ENCODE results near the gene THOC5. TPM values are rescaled to one million over a fixed set of nuclear protein-coding genes. Genes with fewer than 3 reads are reported as not detected.

The THOC5 gene
- total and polyA plus RNA-seq, 2 experiments from 2014 or later: 24.6 to 53.4 TPM

GRCh38 chr22:29520851-29521250, 32.7 kb downstream of the THOC5 start:
- Mint-ChIP-seq H3K4me1 (no peaks in the 10 kb centered on the region), H3K9me3 (no peaks in the 10 kb centered on the region), H3K36me3 (ENCODE audit: low read depth) (peaks cover 81% of the 10 kb centered on the region), H3K4me3 (no peak overlapping the region), H3K27ac (peak overlapping the region; percentile 94), H3K27me3 (ENCODE audit: insufficient read depth, low read depth, poor library complexity) (peaks cover 2% of the 10 kb centered on the region)
- Histone ChIP-seq H3F3A (replicated peaks; ENCODE audit: low read depth) (no peaks in the 10 kb centered on the region), H3K4me3 (no peak overlapping the region), H3K36me3 (ENCODE audit: insufficient read depth) (peaks cover 56% of the 10 kb centered on the region), H3K4me2 (no peak overlapping the region), H2AFZ (no peak overlapping the region), H3K79me2 (replicated peaks; ENCODE audit: insufficient read depth) (no peaks in the 10 kb centered on the region), H3K4me1 (ENCODE audit: insufficient read depth) (no peaks in the 10 kb centered on the region), H3K9me2 (ENCODE audit: insufficient read depth) (no peaks in the 10 kb centered on the region), H3K27me3 (ENCODE audit: insufficient read depth) (no peaks in the 10 kb centered on the region), H4K20me1 (replicated peaks; ENCODE audit: insufficient read depth) (peaks cover 3% of the 10 kb centered on the region; the same call in 1 of the 2 replicates), H3K27ac (ENCODE audit: low read depth) (0 out of 2 replicates have a peak overlapping the region, but pooled peaks have one; percentile 50)
- DNase-seq (ENCODE audit: low spot score) (no peak), ATAC-seq (no peak)
- TF ChIP-seq POLR2AphosphoS5 (IDR thresholded peaks at IDR 0.05; ENCODE audit: low read depth) (no peak), CTCF (conservative IDR thresholded peaks at IDR 0.05; ENCODE audit: low read depth in 2 of 2) (no peak), STAT1 (IDR thresholded peaks at IDR 0.05; ENCODE audit: unreplicated experiment) (no peak), EZH2phosphoT487 (IDR thresholded peaks at IDR 0.05; ENCODE audit: unreplicated experiment) (no peak), EZH2 (IDR thresholded peaks at IDR 0.05; ENCODE audit: low read depth, unreplicated experiment) (no peak), ETS1 (IDR thresholded peaks at IDR 0.05) (no peak), CREB1 (CRISPR knock-in tag; IDR thresholded peaks at IDR 0.05; ENCODE audit: low read depth) (no peak), ZNF114 (CRISPR knock-in tag; IDR thresholded peaks at IDR 0.05) (no peak), JUNB (IDR thresholded peaks at IDR 0.05; ENCODE audit: unreplicated experiment) (no peak), ZNF331 (CRISPR knock-in tag; IDR thresholded peaks at IDR 0.05; ENCODE audit: low read depth) (no peak), NANOG (IDR thresholded peaks at IDR 0.05; ENCODE audit: borderline replicate concordance) (no peak)
- TF ChIP-seq, protein P1, sequence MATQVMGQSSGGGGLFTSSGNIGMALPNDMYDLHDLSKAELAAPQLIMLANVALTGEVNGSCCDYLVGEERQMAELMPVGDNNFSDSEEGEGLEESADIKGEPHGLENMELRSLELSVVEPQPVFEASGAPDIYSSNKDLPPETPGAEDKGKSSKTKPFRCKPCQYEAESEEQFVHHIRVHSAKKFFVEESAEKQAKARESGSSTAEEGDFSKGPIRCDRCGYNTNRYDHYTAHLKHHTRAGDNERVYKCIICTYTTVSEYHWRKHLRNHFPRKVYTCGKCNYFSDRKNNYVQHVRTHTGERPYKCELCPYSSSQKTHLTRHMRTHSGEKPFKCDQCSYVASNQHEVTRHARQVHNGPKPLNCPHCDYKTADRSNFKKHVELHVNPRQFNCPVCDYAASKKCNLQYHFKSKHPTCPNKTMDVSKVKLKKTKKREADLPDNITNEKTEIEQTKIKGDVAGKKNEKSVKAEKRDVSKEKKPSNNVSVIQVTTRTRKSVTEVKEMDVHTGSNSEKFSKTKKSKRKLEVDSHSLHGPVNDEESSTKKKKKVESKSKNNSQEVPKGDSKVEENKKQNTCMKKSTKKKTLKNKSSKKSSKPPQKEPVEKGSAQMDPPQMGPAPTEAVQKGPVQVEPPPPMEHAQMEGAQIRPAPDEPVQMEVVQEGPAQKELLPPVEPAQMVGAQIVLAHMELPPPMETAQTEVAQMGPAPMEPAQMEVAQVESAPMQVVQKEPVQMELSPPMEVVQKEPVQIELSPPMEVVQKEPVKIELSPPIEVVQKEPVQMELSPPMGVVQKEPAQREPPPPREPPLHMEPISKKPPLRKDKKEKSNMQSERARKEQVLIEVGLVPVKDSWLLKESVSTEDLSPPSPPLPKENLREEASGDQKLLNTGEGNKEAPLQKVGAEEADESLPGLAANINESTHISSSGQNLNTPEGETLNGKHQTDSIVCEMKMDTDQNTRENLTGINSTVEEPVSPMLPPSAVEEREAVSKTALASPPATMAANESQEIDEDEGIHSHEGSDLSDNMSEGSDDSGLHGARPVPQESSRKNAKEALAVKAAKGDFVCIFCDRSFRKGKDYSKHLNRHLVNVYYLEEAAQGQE (IDR thresholded peaks at IDR 0.05; ENCODE audit: unreplicated experiment): no peak
- TF ChIP-seq, protein P2, sequence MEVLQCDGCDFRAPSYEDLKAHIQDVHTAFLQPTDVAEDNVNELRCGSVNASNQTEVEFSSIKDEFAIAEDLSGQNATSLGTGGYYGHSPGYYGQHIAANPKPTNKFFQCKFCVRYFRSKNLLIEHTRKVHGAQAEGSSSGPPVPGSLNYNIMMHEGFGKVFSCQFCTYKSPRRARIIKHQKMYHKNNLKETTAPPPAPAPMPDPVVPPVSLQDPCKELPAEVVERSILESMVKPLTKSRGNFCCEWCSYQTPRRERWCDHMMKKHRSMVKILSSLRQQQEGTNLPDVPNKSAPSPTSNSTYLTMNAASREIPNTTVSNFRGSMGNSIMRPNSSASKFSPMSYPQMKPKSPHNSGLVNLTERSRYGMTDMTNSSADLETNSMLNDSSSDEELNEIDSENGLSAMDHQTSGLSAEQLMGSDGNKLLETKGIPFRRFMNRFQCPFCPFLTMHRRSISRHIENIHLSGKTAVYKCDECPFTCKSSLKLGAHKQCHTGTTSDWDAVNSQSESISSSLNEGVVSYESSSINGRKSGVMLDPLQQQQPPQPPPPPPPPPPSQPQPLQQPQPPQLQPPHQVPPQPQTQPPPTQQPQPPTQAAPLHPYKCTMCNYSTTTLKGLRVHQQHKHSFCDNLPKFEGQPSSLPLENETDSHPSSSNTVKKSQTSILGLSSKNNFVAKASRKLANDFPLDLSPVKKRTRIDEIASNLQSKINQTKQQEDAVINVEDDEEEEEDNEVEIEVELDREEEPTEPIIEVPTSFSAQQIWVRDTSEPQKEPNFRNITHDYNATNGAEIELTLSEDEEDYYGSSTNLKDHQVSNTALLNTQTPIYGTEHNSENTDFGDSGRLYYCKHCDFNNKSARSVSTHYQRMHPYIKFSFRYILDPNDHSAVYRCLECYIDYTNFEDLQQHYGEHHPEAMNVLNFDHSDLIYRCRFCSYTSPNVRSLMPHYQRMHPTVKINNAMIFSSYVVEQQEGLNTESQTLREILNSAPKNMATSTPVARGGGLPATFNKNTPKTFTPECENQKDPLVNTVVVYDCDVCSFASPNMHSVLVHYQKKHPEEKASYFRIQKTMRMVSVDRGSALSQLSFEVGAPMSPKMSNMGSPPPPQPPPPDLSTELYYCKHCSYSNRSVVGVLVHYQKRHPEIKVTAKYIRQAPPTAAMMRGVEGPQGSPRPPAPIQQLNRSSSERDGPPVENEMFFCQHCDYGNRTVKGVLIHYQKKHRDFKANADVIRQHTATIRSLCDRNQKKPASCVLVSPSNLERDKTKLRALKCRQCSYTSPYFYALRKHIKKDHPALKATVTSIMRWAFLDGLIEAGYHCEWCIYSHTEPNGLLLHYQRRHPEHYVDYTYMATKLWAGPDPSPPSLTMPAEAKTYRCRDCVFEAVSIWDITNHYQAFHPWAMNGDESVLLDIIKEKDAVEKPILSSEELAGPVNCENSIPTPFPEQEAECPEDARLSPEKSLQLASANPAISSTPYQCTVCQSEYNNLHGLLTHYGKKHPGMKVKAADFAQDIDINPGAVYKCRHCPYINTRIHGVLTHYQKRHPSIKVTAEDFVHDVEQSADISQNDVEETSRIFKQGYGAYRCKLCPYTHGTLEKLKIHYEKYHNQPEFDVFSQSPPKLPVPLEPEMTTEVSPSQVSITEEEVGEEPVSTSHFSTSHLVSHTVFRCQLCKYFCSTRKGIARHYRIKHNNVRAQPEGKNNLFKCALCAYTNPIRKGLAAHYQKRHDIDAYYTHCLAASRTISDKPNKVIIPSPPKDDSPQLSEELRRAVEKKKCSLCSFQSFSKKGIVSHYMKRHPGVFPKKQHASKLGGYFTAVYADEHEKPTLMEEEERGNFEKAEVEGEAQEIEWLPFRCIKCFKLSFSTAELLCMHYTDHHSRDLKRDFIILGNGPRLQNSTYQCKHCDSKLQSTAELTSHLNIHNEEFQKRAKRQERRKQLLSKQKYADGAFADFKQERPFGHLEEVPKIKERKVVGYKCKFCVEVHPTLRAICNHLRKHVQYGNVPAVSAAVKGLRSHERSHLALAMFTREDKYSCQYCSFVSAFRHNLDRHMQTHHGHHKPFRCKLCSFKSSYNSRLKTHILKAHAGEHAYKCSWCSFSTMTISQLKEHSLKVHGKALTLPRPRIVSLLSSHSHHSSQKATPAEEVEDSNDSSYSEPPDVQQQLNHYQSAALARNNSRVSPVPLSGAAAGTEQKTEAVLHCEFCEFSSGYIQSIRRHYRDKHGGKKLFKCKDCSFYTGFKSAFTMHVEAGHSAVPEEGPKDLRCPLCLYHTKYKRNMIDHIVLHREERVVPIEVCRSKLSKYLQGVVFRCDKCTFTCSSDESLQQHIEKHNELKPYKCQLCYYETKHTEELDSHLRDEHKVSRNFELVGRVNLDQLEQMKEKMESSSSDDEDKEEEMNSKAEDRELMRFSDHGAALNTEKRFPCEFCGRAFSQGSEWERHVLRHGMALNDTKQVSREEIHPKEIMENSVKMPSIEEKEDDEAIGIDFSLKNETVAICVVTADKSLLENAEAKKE (CRISPR knock-in tag; IDR thresholded peaks at IDR 0.05): no peak
